T follicular helper cell (primary cell): ENCODE results near the gene ARHGAP29.

Source experiments
- DNase-seq: peaks from one replicate; pipeline ENCODE4 v3.0.0-alpha.2; 2020; ENCODE audit warnings: low read depth
- total RNA-seq, 2 experiments: gene quantifications; one replicate each; lab custom pipeline; 2026; lab: John Stamatoyannopoulos, UW

The ARHGAP29 gene
- total RNA-seq = 0.06 to 0.09 reads per million in 2 experiments

GRCh38 chr1:94237291-94238226 is at the start of gene ARHGAP29:
TSS of gene ARHGAP29 (minus strand) at chr1:94237584. CDS start at chr1:94231611, 5,973 bp downstream.
- DNase-seq = peak; percentile 14

GRCh38 chr1:94286864-94287437 is 49.6 kb upstream of the ARHGAP29 start:
- no peak for DNase-seq

- DNase-seq = no peak
Observed at GRCh38 chr1:94285031-94285654, 47.8 kb upstream of the ARHGAP29 start.

GRCh38 chr1:94284476-94284875 is 47.1 kb upstream of the ARHGAP29 start:
- no peak for DNase-seq

GRCh38 chr1:94283462-94283861 is 46.1 kb upstream of the ARHGAP29 start:
- no peak for DNase-seq

- DNase-seq = no peak
Observed at GRCh38 chr1:94282143-94282711, 44.8 kb upstream of the ARHGAP29 start.

GRCh38 chr1:94281361-94282142 is 44.2 kb upstream of the ARHGAP29 start:
- DNase-seq = no peak

GRCh38 chr1:94280541-94280940 is 43.2 kb upstream of the ARHGAP29 start:
- no peak for DNase-seq

GRCh38 chr1:94279462-94279861 is 42.1 kb upstream of the ARHGAP29 start:
- no peak for DNase-seq

- DNase-seq = no peak
Observed at GRCh38 chr1:94279038-94279437, 41.7 kb upstream of the ARHGAP29 start.

GRCh38 chr1:94276988-94277434 is 39.6 kb upstream of the ARHGAP29 start:
- DNase-seq = no peak

- no peak for DNase-seq
Observed at GRCh38 chr1:94275083-94275482, 37.7 kb upstream of the ARHGAP29 start.

GRCh38 chr1:94274561-94274960 is 37.2 kb upstream of the ARHGAP29 start:
- no peak for DNase-seq

GRCh38 chr1:94273111-94273510 is 35.7 kb upstream of the ARHGAP29 start:
- no peak for DNase-seq

GRCh38 chr1:94272388-94272787 is 35.0 kb upstream of the ARHGAP29 start:
- no peak for DNase-seq

- DNase-seq = no peak
Observed at GRCh38 chr1:94271373-94271772, 34.0 kb upstream of the ARHGAP29 start.

- DNase-seq = no peak
Observed at GRCh38 chr1:94270801-94271203, 33.4 kb upstream of the ARHGAP29 start.

- DNase-seq = no peak
Observed at GRCh38 chr1:94269921-94270320, 32.5 kb upstream of the ARHGAP29 start.

- no peak for DNase-seq
Observed at GRCh38 chr1:94265906-94266305, 28.5 kb upstream of the ARHGAP29 start.

GRCh38 chr1:94265011-94265422 is 27.6 kb upstream of the ARHGAP29 start:
- no peak for DNase-seq

GRCh38 chr1:94260635-94261387 is 23.4 kb upstream of the ARHGAP29 start:
- no peak for DNase-seq
